GM21529 (cell line): ENCODE results near the gene C22orf15.

Source experiments
- ATAC-seq: cut with Tn5 transposase; IDR thresholded peaks from one replicate; pipeline ENCODE4 v1.9.1; 2021; ENCODE audit not compliant: unreplicated experiment

Gene C22orf15

GRCh38 chr22:23772649-23773473 is 10.1 kb downstream of the C22orf15 start, which contains the start of gene MMP11:
Gene MMP11 (plus strand): TSS chr22:23772849. CDS start chr22:23772871, 22 bp downstream.
- no peak for ATAC-seq

- no peak for ATAC-seq
These were observed 10.8 kb downstream of the C22orf15 start for GRCh38 chr22:23773483-23774113.

- no peak for ATAC-seq
These were observed 11.5 kb downstream of the C22orf15 start for GRCh38 chr22:23774114-23774921.

- no peak for ATAC-seq
These were observed 12.2 kb downstream of the C22orf15 start for GRCh38 chr22:23774922-23775436.

GRCh38 chr22:23775779-23776375 is 13.1 kb downstream of the C22orf15 start:
- ATAC-seq: no peak

- ATAC-seq: no peak
These were observed 15.2 kb downstream of the C22orf15 start for GRCh38 chr22:23777776-23778576.

GRCh38 chr22:23778577-23778900 is 15.7 kb downstream of the C22orf15 start:
- no peak for ATAC-seq

- ATAC-seq: no peak
These were observed 16.3 kb downstream of the C22orf15 start for GRCh38 chr22:23779083-23779482.

GRCh38 chr22:23779731-23780130 is 16.9 kb downstream of the C22orf15 start:
- ATAC-seq: no peak

- ATAC-seq: no peak
These were observed 17.5 kb downstream of the C22orf15 start for GRCh38 chr22:23780146-23780748.

GRCh38 chr22:23781065-23781464 is 18.3 kb downstream of the C22orf15 start:
- no peak for ATAC-seq

GRCh38 chr22:23781511-23782183 is 18.9 kb downstream of the C22orf15 start:
- ATAC-seq: no peak

- ATAC-seq: no peak
These were observed 19.5 kb downstream of the C22orf15 start for GRCh38 chr22:23782252-23782651.

- ATAC-seq: no peak
These were observed 19.9 kb downstream of the C22orf15 start for GRCh38 chr22:23782703-23783102.

- no peak for ATAC-seq
These were observed 20.7 kb downstream of the C22orf15 start for GRCh38 chr22:23783265-23784150.

- no peak for ATAC-seq
These were observed 21.5 kb downstream of the C22orf15 start for GRCh38 chr22:23784215-23784732.

GRCh38 chr22:23786261-23786710 is 23.5 kb downstream of the C22orf15 start:
- ATAC-seq: no peak
